Daoy (cell line): ENCODE results near the gene IL6ST. TPM values are rescaled to one million over a fixed set of nuclear protein-coding genes. Genes with fewer than 3 reads are reported as not detected.

ENCODE experiments used
- DNase-seq: peaks from one replicate; pipeline ENCODE4 v3.0.0-alpha.2; 2015; ENCODE audit warnings: low read depth
- total RNA-seq: library from RNA; depleted of rRNA; stranded (reverse); fragments of >200 nt; shearing (Covaris generic); gene quantifications from 2 replicates; pipeline ENCODE4 v1.2.3, GENCODE V29; 2014

Gene IL6ST
- total RNA-seq, 1 experiment from 2014 or later: 92.3 TPM

- peak; percentile 37 for DNase-seq
Observed at GRCh38 chr5:55920784-55921183, 74.0 kb downstream of the IL6ST start.

- no peak for DNase-seq
Observed at GRCh38 chr5:55919625-55920024, 75.1 kb downstream of the IL6ST start.

- DNase-seq: no peak
Observed at GRCh38 chr5:55918087-55919035, 76.4 kb downstream of the IL6ST start.

- no peak for DNase-seq
Observed at GRCh38 chr5:55917402-55918086, 77.2 kb downstream of the IL6ST start.

- no peak for DNase-seq
Observed at GRCh38 chr5:55916986-55917385, 77.8 kb downstream of the IL6ST start.

GRCh38 chr5:55915783-55916182 is 79.0 kb downstream of the IL6ST start:
- DNase-seq: no peak

GRCh38 chr5:55914971-55915370 is 79.8 kb downstream of the IL6ST start:
- DNase-seq: no peak

- DNase-seq: no peak
Observed at GRCh38 chr5:55913466-55914413, 81.0 kb downstream of the IL6ST start.

- DNase-seq: no peak
Observed at GRCh38 chr5:55911784-55912653, 82.7 kb downstream of the IL6ST start.

- no peak for DNase-seq
Observed at GRCh38 chr5:55908804-55909203, 86.0 kb downstream of the IL6ST start.

- DNase-seq: no peak
Observed at GRCh38 chr5:55907927-55908326, 86.8 kb downstream of the IL6ST start.

GRCh38 chr5:55905251-55905650 is 89.5 kb downstream of the IL6ST start:
- no peak for DNase-seq

- peak; percentile 75 for DNase-seq
Observed at GRCh38 chr5:55904152-55904551, 90.6 kb downstream of the IL6ST start.

- peak; percentile 95 for DNase-seq
Observed at GRCh38 chr5:55903121-55903701, 91.6 kb downstream of the IL6ST start.

GRCh38 chr5:55902696-55903095 is 92.1 kb downstream of the IL6ST start:
- DNase-seq: peak; percentile 32

GRCh38 chr5:55900776-55901175 is 94.0 kb downstream of the IL6ST start:
- no peak for DNase-seq

- DNase-seq: no peak
Observed at GRCh38 chr5:55900068-55900467, 94.7 kb downstream of the IL6ST start.

- DNase-seq: peak; percentile 80
Observed at GRCh38 chr5:55899344-55899743, 95.4 kb downstream of the IL6ST start.

GRCh38 chr5:55897905-55898304 is 96.9 kb downstream of the IL6ST start:
- peak; percentile 96 for DNase-seq

GRCh38 chr5:55897206-55897894 is 97.4 kb downstream of the IL6ST start:
- DNase-seq: no peak
